ENCODE data around the gene SEZ6. TPM values are rescaled to one million over a fixed set of nuclear protein-coding genes. Genes with fewer than 3 reads are reported as not detected.

SEZ6 gene
- total RNA-seq, 1 donor from 2014 or later, result not detected

- Histone ChIP-seq H3K36me3 (ENCODE audit: control insufficient read depth, insufficient read depth, low read length) (no peaks in the 10 kb centered on the region), H3K4me3 (ENCODE audit: low read depth, low read length) (no peak overlapping the region), H3K27me3 (ENCODE audit: control insufficient read depth, insufficient read depth, low read length) (peaks cover 23% of the 10 kb centered on the region)
- FAIRE-seq (peak; percentile 98), DNase-seq (ENCODE audit: low read depth) (no peak)
- no peak for TF ChIP-seq CTCF (IDR thresholded peaks at IDR 0.05; ENCODE audit: insufficient read depth, low read length, severe bottlenecking)
Measured at GRCh38 chr17:28968914-28969295, 36.9 kb downstream of the SEZ6 start.

GRCh38 chr17:28968231-28968913 is 37.5 kb downstream of the SEZ6 start:
- TF ChIP-seq CTCF (IDR thresholded peaks at IDR 0.05; ENCODE audit: insufficient read depth, low read length, severe bottlenecking), result no peak
- Histone ChIP-seq H3K36me3 (ENCODE audit: control insufficient read depth, insufficient read depth, low read length) (no peaks in the 10 kb centered on the region), H3K4me3 (ENCODE audit: low read depth, low read length) (no peak overlapping the region), H3K27me3 (ENCODE audit: control insufficient read depth, insufficient read depth, low read length) (peaks cover 23% of the 10 kb centered on the region)
- DNase-seq (ENCODE audit: low read depth), result no peak
- no peak for FAIRE-seq

- no peaks in the 10 kb centered on the region for H3K36me3 ChIP-seq (ENCODE audit: control insufficient read depth, insufficient read depth, low read length)
- no peak for DNase-seq (ENCODE audit: low read depth)
- FAIRE-seq, result no peak
- peaks cover 19% of the 10 kb centered on the region for H3K27me3 ChIP-seq (ENCODE audit: control insufficient read depth, insufficient read depth, low read length)
- no peak overlapping the region for H3K4me3 ChIP-seq (ENCODE audit: low read depth, low read length)
- TF ChIP-seq CTCF (IDR thresholded peaks at IDR 0.05; ENCODE audit: insufficient read depth, low read length, severe bottlenecking), result no peak
Measured at GRCh38 chr17:28967221-28968135, 38.4 kb downstream of the SEZ6 start.

- FAIRE-seq (no peak), DNase-seq (ENCODE audit: low read depth) (no peak)
- no peaks in the 10 kb centered on the region for H3K36me3 ChIP-seq (ENCODE audit: control insufficient read depth, insufficient read depth, low read length)
- no peak overlapping the region for H3K4me3 ChIP-seq (ENCODE audit: low read depth, low read length)
- no peak for TF ChIP-seq CTCF (IDR thresholded peaks at IDR 0.05; ENCODE audit: insufficient read depth, low read length, severe bottlenecking)
- H3K27me3 ChIP-seq (ENCODE audit: control insufficient read depth, insufficient read depth, low read length), result peaks cover 2% of the 10 kb centered on the region
Measured at GRCh38 chr17:28963841-28964240, 42.0 kb downstream of the SEZ6 start.

- FAIRE-seq (no peak), DNase-seq (ENCODE audit: low read depth) (no peak)
- H3K27me3 ChIP-seq (ENCODE audit: control insufficient read depth, insufficient read depth, low read length), result peaks cover 2% of the 10 kb centered on the region
- TF ChIP-seq CTCF (IDR thresholded peaks at IDR 0.05; ENCODE audit: insufficient read depth, low read length, severe bottlenecking), result no peak
- no peaks in the 10 kb centered on the region for H3K36me3 ChIP-seq (ENCODE audit: control insufficient read depth, insufficient read depth, low read length)
- no peak overlapping the region for H3K4me3 ChIP-seq (ENCODE audit: low read depth, low read length)
Measured at GRCh38 chr17:28963055-28963611, 42.7 kb downstream of the SEZ6 start.
